ENCODE results near the gene ATP10A. TPM values are rescaled to one million over a fixed set of nuclear protein-coding genes. Genes with fewer than 3 reads are reported as not detected.

Gene ATP10A
- total RNA-seq, 1 experiment from 2014 or later, result 0.02 TPM

GRCh38 chr15:25701721-25702465 is 161.2 kb downstream of the ATP10A start:
- no peak overlapping the region for H3K27ac ChIP-seq (ENCODE audit: low read depth, low read length)
- no peaks in the 10 kb centered on the region for H3K36me3 ChIP-seq (ENCODE audit: control insufficient read depth in 1 of 2, insufficient read depth in 2 of 2, low read length in 2 of 2)
- H2AFZ ChIP-seq (ENCODE audit: low read depth, low read length, poor library complexity, severe bottlenecking), result no peak overlapping the region
- DNase-seq (ENCODE audit: low read depth, low spot score) (no peak), ATAC-seq (no peak)
- TF ChIP-seq ZNF274 (IDR thresholded peaks at IDR 0.05; ENCODE audit: low read depth, low read length) (no peak), SIN3A (IDR thresholded peaks at IDR 0.05; ENCODE audit: low read depth) (no peak), YY1 (IDR thresholded peaks at IDR 0.05; ENCODE audit: extremely low read depth, insufficient replicate concordance, low read depth, low read length) (no peak), EZH2phosphoT487 (IDR thresholded peaks at IDR 0.05; ENCODE audit: borderline replicate concordance) (no peak), MAX (IDR thresholded peaks at IDR 0.05) (no peak), SP1 (IDR thresholded peaks at IDR 0.05; ENCODE audit: low read depth) (no peak), CBX3 (IDR thresholded peaks at IDR 0.05; ENCODE audit: low read depth) (no peak), RAD21 (IDR thresholded peaks at IDR 0.05; ENCODE audit: low read depth) (no peak), REST (IDR thresholded peaks at IDR 0.05; ENCODE audit: low read depth) (no peak), TCF7L2 (IDR thresholded peaks at IDR 0.05; ENCODE audit: borderline replicate concordance, extremely low read depth, insufficient read depth, insufficient read length) (no peak), POLR2AphosphoS5 (IDR thresholded peaks at IDR 0.05; ENCODE audit: low read depth, low read length) (no peak), JUND (IDR thresholded peaks at IDR 0.05) (no peak), EZH2 (IDR thresholded peaks at IDR 0.05) (no peak), SRF (IDR thresholded peaks at IDR 0.05; ENCODE audit: low read depth) (no peak), ELF1 (IDR thresholded peaks at IDR 0.05; ENCODE audit: borderline replicate concordance, low read depth) (no peak), FOSL1 (IDR thresholded peaks at IDR 0.05; ENCODE audit: low read depth) (no peak), CTCF (IDR thresholded peaks at IDR 0.05 in 2 of 3, conservative IDR thresholded peaks at IDR 0.05 in 1 of 3; ENCODE audit: borderline replicate concordance in 1 of 3, insufficient read depth in 1 of 3, low read depth in 2 of 3, low read length in 2 of 3) (no peak), ZBTB33 (IDR thresholded peaks at IDR 0.05; ENCODE audit: extremely low read depth, insufficient replicate concordance, low read length) (no peak), ZFX (IDR thresholded peaks at IDR 0.05) (no peak), CEBPB (IDR thresholded peaks at IDR 0.05; ENCODE audit: low read depth) (no peak)
- intact Hi-C loops (cut with micrococcal nuclease), result no loop called here
- H3K9me2 ChIP-seq (ENCODE audit: insufficient read depth), result no peaks in the 10 kb centered on the region
- no peaks in the 10 kb centered on the region for H3K27me3 ChIP-seq (ENCODE audit: insufficient read depth, low read length)
- ChIA-PET RAD21 (ENCODE audit: low non-redundant PET in 1 of 2, low total read pairs in 2 of 2, uncharacterized antibody in 2 of 2, unreplicated experiment in 2 of 2) (no interaction called here), CTCF (no interaction called here), POLR2A (no interaction called here)
- no peaks in the 10 kb centered on the region for H3K79me2 ChIP-seq (ENCODE audit: insufficient read depth, low read length)
- peaks cover 4 to 45% of the 10 kb centered on the region in 2 experiments; a peak in 2 of 4 replicates for H3K9me3 ChIP-seq (ENCODE audit: control insufficient read depth in 1 of 2, insufficient read depth in 1 of 2, low read depth in 1 of 2, low read length in 2 of 2)
- no peak overlapping the region for H3K4me3 ChIP-seq (replicated peaks in 1 of 2; ENCODE audit: low read depth in 1 of 2, low read length in 2 of 2)
- no peak overlapping the region for H3K4me2 ChIP-seq (ENCODE audit: low read length)
- no TSS peak for BruUV-seq (replicated peaks)
- H3K4me1 ChIP-seq (ENCODE audit: control insufficient read depth in 1 of 2, insufficient read depth in 2 of 2, low read length in 2 of 2), result no peaks in the 10 kb centered on the region
- H3K9ac ChIP-seq (ENCODE audit: low read length), result no peak overlapping the region
- no peaks in the 10 kb centered on the region for H4K20me1 ChIP-seq (ENCODE audit: insufficient read depth)
